EL (cell line): ENCODE measurements around the gene BRF1.
A peak's percentile ranks its signal among the peaks of the same experiment; 100 is the strongest.
"Not testable (repeated sequence)": the region's sequence is repeated elsewhere in the genome, so short reads cannot be mapped to it uniquely, and the experiment has no call there.

Source experiments
- DNase-seq: peaks from one replicate; pipeline ENCODE4 v3.0.0-alpha.2; 2016

BRF1 gene

GRCh38 chr14:105287249-105288102 lies 13.3 kb downstream of the BRF1 start:
- DNase-seq: no peak

GRCh38 chr14:105286759-105287144 lies 14.0 kb downstream of the BRF1 start:
- no peak for DNase-seq

GRCh38 chr14:105285174-105285573 lies 15.6 kb downstream of the BRF1 start:
- no peak for DNase-seq

- no peak for DNase-seq
Measured at GRCh38 chr14:105283899-105284298, 16.9 kb downstream of the BRF1 start.

- no peak for DNase-seq
Measured at GRCh38 chr14:105283028-105283427, 17.8 kb downstream of the BRF1 start.

GRCh38 chr14:105282098-105282725 lies 18.6 kb downstream of the BRF1 start:
- no peak for DNase-seq

- peak; percentile 64 for DNase-seq
Measured at GRCh38 chr14:105281371-105282097, 19.3 kb downstream of the BRF1 start.

- no peak for DNase-seq
Measured at GRCh38 chr14:105280525-105280924, 20.3 kb downstream of the BRF1 start.

- no peak for DNase-seq
Measured at GRCh38 chr14:105279642-105280361, 21.0 kb downstream of the BRF1 start.

GRCh38 chr14:105277448-105277847 lies 23.4 kb downstream of the BRF1 start:
- not testable (repeated sequence) for DNase-seq

- peak; percentile 78 for DNase-seq
Measured at GRCh38 chr14:105275267-105275946, 25.4 kb downstream of the BRF1 start.

GRCh38 chr14:105274637-105275036 lies 26.2 kb downstream of the BRF1 start:
- no peak for DNase-seq

- DNase-seq: no peak
Measured at GRCh38 chr14:105273062-105273461, 27.7 kb downstream of the BRF1 start.

- no peak for DNase-seq
Measured at GRCh38 chr14:105272623-105273022, 28.2 kb downstream of the BRF1 start.

- DNase-seq: no peak
Measured at GRCh38 chr14:105271224-105271890, 29.4 kb downstream of the BRF1 start.

GRCh38 chr14:105269405-105269804 lies 31.4 kb downstream of the BRF1 start:
- no peak for DNase-seq

- DNase-seq: no peak
Measured at GRCh38 chr14:105268736-105269354, 32.0 kb downstream of the BRF1 start.

- DNase-seq: no peak
Measured at GRCh38 chr14:105267820-105268548, 32.8 kb downstream of the BRF1 start.

- no peak for DNase-seq
Measured at GRCh38 chr14:105261781-105262180, 39.0 kb downstream of the BRF1 start.

- DNase-seq: no peak
Measured at GRCh38 chr14:105260959-105261358, 39.8 kb downstream of the BRF1 start.

GRCh38 chr14:105258846-105259245 lies 42.0 kb downstream of the BRF1 start:
- no peak for DNase-seq
